ENCODE results near the gene RPS16. TPM values are rescaled to one million over a fixed set of nuclear protein-coding genes. Genes with fewer than 3 reads are reported as not detected.

RPS16 gene
- total RNA-seq, 6 donors from 2014 or later: 634 to 2,303 (median 1,625) TPM

DNA sequence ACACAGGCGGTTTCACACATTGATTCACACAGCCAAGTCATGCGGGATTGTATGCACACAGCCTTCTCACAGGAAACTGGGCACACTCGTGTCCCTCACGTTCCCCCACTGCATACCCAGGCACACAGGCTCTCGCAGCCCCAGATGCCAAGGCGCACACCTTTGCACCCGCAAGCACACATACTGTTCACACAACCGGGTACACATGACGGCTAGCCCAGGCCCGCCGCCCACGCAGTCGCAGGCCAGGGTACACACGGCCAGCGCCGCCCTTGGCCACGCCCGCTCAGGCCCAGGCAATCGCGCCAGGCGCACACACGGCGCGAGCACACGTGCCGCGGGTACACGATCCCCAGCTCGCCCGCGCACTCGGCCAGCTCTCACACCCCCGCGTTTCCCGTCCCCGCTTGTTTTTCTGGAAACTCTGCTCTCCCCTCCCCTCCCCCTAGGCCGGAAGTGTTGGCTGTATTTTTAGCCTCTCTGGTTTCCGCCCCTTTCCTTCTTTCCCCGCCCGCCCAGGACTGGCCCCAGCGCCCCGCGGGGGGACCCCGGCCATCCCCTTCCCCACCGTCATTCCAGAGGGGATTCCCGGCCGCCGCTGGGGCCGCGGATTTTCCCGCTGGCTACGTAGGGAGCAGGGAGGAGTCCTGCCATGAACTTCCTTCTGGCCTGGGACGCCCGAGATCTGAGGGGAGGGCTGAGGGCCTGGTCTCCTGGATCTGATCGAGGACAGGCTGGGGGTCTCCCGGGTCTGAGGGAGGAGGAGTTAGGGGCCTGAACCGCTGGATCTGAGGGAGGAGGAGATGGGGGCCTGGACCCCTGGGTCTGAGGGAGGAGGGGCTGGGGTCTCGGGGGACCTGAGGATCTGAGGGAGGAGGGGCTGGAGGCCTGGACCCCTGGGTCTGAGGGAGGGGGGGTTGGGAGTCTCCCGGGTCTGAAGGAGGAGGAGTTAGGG is 33.1 kb downstream of the RPS16 start:
- peak in 3 of 4 donors; percentile 24 to 74 (median 49) for TF ChIP-seq POLR2A (IDR thresholded peaks at IDR 0.05)
- TF ChIP-seq, protein P1, sequence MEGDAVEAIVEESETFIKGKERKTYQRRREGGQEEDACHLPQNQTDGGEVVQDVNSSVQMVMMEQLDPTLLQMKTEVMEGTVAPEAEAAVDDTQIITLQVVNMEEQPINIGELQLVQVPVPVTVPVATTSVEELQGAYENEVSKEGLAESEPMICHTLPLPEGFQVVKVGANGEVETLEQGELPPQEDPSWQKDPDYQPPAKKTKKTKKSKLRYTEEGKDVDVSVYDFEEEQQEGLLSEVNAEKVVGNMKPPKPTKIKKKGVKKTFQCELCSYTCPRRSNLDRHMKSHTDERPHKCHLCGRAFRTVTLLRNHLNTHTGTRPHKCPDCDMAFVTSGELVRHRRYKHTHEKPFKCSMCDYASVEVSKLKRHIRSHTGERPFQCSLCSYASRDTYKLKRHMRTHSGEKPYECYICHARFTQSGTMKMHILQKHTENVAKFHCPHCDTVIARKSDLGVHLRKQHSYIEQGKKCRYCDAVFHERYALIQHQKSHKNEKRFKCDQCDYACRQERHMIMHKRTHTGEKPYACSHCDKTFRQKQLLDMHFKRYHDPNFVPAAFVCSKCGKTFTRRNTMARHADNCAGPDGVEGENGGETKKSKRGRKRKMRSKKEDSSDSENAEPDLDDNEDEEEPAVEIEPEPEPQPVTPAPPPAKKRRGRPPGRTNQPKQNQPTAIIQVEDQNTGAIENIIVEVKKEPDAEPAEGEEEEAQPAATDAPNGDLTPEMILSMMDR (IDR thresholded peaks at IDR 0.05): peak in 2 of 6 experiments; percentile 12
- TF ChIP-seq EP300 (IDR thresholded peaks at IDR 0.05): peak; percentile 29 to 97 (median 92)
- peak; percentile 94 to 99 for TF ChIP-seq POLR2AphosphoS5 (IDR thresholded peaks at IDR 0.05)
- H3K4me3 ChIP-seq: peak overlapping the region; percentile 30 to 53 (median 49)
- H3K4me1 ChIP-seq: peaks cover 54 to 81% (median 65%) of the 10 kb centered on the region in 4 donors
- WGBS, 2 donors: 1 to 3% methylated on average over 28 to 54 of the region's 59 CpGs
- H3K27me3 ChIP-seq: no peaks in the 10 kb centered on the region
- ATAC-seq (ENCODE audit: low FRiP score in 2 of 2) (peak; percentile 47 to 67), DNase-seq (peak; percentile 95 to 98)
- peak overlapping the region; percentile 99 to 100 (median 100) for H3K27ac ChIP-seq
- H3K36me3 ChIP-seq: peaks cover 0 to 9% (median 3%) of the 10 kb centered on the region in 4 donors
- H3K9me3 ChIP-seq: no peaks in the 10 kb centered on the region

DNA sequence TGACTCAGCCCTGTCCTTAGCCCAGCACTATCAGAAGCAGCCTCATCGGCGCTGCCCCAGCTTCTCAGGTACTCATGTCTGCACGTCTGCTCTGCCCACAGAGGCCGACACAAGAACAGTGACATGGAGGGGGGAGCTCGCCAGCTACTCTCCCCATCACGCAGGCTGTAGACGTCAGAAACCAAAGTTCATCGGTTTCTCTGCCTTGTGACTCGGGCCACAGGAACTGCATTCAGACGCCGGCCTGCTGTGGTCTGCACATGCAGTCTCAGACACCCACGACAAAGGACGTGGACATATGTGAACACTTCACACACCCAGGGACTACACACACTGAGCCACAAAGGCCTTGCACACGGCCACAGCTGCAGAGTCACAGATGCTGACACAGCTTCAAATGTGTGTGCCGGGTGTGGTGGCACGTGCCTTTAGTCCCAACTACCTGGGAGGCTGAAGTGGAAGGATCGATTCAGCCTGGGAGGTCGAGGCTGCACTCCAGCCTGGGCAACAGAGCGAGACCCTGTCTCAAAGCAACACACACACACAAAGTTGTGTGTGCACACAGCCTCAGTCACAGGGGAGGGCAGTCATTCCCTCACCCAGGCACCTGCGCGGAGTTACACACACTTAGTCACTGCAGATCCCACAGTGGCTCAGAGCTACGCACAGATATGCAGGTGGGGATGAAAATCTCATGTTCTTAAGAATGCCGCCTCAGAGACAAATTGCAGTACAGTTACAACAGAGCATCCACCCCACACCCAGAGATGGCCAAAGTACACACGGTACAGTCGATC is 34.0 kb downstream of the RPS16 start:
- Histone ChIP-seq H3K27ac (peak overlapping the region; percentile 99 to 100 (median 100)), H3K36me3 (peaks cover 0 to 9% (median 2%) of the 10 kb centered on the region in 4 donors), H3K27me3 (no peaks in the 10 kb centered on the region), H3K4me3 (peak overlapping the region in 2 of 4 donors; percentile 47 to 53), H3K9me3 (no peaks in the 10 kb centered on the region), H3K4me1 (peaks cover 60 to 86% (median 71%) of the 10 kb centered on the region in 4 donors)
- 56 to 61% methylated on average over 12 to 24 of the region's 25 CpGs for WGBS, 2 donors
- ATAC-seq (ENCODE audit: low FRiP score in 2 of 2): no peak
- TF ChIP-seq POLR2AphosphoS5 (IDR thresholded peaks at IDR 0.05) (peak; percentile 70 to 82), POLR2A (IDR thresholded peaks at IDR 0.05) (peak in 2 of 4 donors; percentile 31 to 87), EP300 (IDR thresholded peaks at IDR 0.05) (peak in 3 of 4 donors; percentile 18 to 74 (median 62))
- TF ChIP-seq, protein P1 (IDR thresholded peaks at IDR 0.05): peak in 1 of 6 experiments; percentile 3
- peak in 1 of 2 donors; percentile 85 for DNase-seq

DNA sequence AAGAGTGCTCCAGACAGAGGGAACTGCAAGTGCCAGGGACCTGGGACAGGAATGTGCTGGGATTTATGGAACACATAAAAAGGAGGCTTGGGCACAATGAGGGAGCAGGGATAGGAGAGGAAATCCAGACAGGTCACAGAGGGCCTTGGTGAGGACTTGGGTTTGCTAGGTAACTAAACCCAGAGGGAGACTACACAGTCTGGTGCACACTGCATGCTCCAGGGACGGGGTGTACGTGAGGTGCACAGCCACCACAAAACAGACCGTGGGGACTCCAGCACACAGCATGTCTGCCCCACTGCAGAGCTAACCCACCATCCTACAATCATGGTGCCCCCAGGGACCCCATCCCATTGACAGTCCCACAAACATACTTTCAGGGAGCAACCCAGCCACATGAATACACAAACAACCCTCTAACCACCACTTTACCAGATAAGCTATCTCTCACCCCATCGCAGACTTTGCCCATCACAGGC is 34.6 kb downstream of the RPS16 start:
- peak overlapping the region; percentile 99 to 100 (median 100) for H3K27ac ChIP-seq
- 71% methylated on average over 4 of the region's 4 CpGs for WGBS, 2 donors
- no peaks in the 10 kb centered on the region for H3K27me3 ChIP-seq
- no peak for ATAC-seq (ENCODE audit: low FRiP score in 2 of 2)
- DNase-seq: no peak
- H3K36me3 ChIP-seq: peaks cover 0 to 14% (median 3%) of the 10 kb centered on the region in 4 donors
- TF ChIP-seq EP300 (IDR thresholded peaks at IDR 0.05): no peak
- no peak for TF ChIP-seq POLR2A (IDR thresholded peaks at IDR 0.05)
- no peak for TF ChIP-seq POLR2AphosphoS5 (IDR thresholded peaks at IDR 0.05)
- TF ChIP-seq, protein P1 (IDR thresholded peaks at IDR 0.05): no peak
- H3K4me1 ChIP-seq: peaks cover 60 to 85% (median 70%) of the 10 kb centered on the region in 4 donors
- no peaks in the 10 kb centered on the region for H3K9me3 ChIP-seq
- H3K4me3 ChIP-seq: no peak overlapping the region

DNA sequence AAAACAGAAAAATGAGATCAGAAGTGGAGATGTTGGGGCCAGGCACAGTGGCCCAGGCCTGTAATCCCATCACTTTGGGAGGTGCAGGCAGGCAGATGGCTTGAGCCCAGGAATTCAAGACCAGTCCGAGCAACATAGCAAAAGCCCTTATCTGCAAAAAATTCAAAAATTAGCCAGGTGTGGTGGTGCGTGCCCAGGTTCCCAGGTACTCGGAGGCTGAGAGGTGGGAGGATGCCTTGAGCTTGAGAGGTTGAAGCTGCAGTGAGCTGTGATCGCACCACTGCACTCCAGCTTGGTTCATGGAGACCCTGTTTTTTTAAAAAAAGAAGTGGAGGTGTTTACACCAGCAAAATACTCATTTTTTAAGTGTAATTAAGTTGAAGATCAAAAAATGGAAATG is 35.7 kb downstream of the RPS16 start:
- 78 to 84% methylated on average over 4 of the region's 4 CpGs for WGBS, 2 donors
- peaks cover 51 to 74% (median 59%) of the 10 kb centered on the region in 4 donors for H3K4me1 ChIP-seq
- TF ChIP-seq EP300 (IDR thresholded peaks at IDR 0.05) (no peak), POLR2A (IDR thresholded peaks at IDR 0.05) (no peak), POLR2AphosphoS5 (IDR thresholded peaks at IDR 0.05) (no peak)
- TF ChIP-seq, protein P1 (IDR thresholded peaks at IDR 0.05): no peak

More for the DNA sequence above, 35.7 kb downstream of the RPS16 start:
- no peaks in the 10 kb centered on the region for H3K27me3 ChIP-seq
- no peaks in the 10 kb centered on the region for H3K9me3 ChIP-seq
- DNase-seq (no peak), ATAC-seq (ENCODE audit: low FRiP score in 2 of 2) (no peak)
- H3K4me3 ChIP-seq: no peak overlapping the region
- peaks cover 0 to 24% (median 5%) of the 10 kb centered on the region in 4 donors for H3K36me3 ChIP-seq
- H3K27ac ChIP-seq: peak overlapping the region; percentile 94 to 100 (median 96)
